ENCODE results near the gene CAMTA1. TPM values are rescaled to one million over a fixed set of nuclear protein-coding genes. Genes with fewer than 3 reads are reported as not detected.

CAMTA1 gene
- total and polyA plus RNA-seq, 9 of the 15 experiments (the other 6 are each of a cell fraction or from before 2014, with no cell fraction given): 43.9 to 161 (median 65.9) TPM

GRCh38 chr1:7356079-7356478, 570.8 kb downstream of the CAMTA1 start (continued):
- TF ChIP-seq, protein P1, sequence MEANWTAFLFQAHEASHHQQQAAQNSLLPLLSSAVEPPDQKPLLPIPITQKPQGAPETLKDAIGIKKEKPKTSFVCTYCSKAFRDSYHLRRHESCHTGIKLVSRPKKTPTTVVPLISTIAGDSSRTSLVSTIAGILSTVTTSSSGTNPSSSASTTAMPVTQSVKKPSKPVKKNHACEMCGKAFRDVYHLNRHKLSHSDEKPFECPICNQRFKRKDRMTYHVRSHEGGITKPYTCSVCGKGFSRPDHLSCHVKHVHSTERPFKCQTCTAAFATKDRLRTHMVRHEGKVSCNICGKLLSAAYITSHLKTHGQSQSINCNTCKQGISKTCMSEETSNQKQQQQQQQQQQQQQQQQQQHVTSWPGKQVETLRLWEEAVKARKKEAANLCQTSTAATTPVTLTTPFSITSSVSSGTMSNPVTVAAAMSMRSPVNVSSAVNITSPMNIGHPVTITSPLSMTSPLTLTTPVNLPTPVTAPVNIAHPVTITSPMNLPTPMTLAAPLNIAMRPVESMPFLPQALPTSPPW (CRISPR knock-in tag; IDR thresholded peaks at IDR 0.05): no peak
- TF ChIP-seq TARDBP (IDR thresholded peaks at IDR 0.05): no peak
- TF ChIP-seq, protein P2, sequence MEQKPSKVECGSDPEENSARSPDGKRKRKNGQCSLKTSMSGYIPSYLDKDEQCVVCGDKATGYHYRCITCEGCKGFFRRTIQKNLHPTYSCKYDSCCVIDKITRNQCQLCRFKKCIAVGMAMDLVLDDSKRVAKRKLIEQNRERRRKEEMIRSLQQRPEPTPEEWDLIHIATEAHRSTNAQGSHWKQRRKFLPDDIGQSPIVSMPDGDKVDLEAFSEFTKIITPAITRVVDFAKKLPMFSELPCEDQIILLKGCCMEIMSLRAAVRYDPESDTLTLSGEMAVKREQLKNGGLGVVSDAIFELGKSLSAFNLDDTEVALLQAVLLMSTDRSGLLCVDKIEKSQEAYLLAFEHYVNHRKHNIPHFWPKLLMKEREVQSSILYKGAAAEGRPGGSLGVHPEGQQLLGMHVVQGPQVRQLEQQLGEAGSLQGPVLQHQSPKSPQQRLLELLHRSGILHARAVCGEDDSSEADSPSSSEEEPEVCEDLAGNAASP (IDR thresholded peaks at IDR 0.05): no peak
- TF ChIP-seq, protein P3, sequence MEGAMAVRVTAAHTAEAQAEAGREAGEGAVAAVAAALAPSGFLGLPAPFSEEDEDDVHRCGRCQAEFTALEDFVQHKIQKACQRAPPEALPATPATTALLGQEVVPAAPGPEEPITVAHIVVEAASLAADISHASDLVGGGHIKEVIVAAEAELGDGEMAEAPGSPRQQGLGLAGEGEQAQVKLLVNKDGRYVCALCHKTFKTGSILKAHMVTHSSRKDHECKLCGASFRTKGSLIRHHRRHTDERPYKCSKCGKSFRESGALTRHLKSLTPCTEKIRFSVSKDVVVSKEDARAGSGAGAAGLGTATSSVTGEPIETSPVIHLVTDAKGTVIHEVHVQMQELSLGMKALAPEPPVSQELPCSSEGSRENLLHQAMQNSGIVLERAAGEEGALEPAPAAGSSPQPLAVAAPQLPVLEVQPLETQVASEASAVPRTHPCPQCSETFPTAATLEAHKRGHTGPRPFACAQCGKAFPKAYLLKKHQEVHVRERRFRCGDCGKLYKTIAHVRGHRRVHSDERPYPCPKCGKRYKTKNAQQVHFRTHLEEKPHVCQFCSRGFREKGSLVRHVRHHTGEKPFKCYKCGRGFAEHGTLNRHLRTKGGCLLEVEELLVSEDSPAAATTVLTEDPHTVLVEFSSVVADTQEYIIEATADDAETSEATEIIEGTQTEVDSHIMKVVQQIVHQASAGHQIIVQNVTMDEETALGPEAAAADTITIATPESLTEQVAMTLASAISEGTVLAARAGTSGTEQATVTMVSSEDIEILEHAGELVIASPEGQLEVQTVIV (CRISPR knock-in tag; IDR thresholded peaks at IDR 0.05; ENCODE audit: borderline replicate concordance): no peak

GRCh38 chr1:7358425-7358824, 573.2 kb downstream of the CAMTA1 start:
- Histone ChIP-seq H3K4me1 (replicated peaks in 1 of 2; ENCODE audit: control insufficient read depth in 2 of 2, insufficient read depth in 2 of 2, low read length in 2 of 2) (no peaks in the 10 kb centered on the region), H3K9me1 (ENCODE audit: control insufficient read depth, insufficient read depth, low read length) (no peaks in the 10 kb centered on the region), H3K27me3 (ENCODE audit: control insufficient read depth in 2 of 2, insufficient read depth in 2 of 2, low read length in 2 of 2) (peaks cover 0 to 2% of the 10 kb centered on the region in 2 experiments; a peak in 3 of 5 replicates), H3K36me3 (ENCODE audit: control insufficient read depth, insufficient read depth, low read length) (no peaks in the 10 kb centered on the region), H3K9me3 (replicated peaks; ENCODE audit: control insufficient read depth, insufficient read depth, low read depth, low read length) (no peaks in the 10 kb centered on the region), H3K4me3 (no peak overlapping the region), H4K20me1 (replicated peaks; ENCODE audit: control insufficient read depth, insufficient read depth, low read length) (no peaks in the 10 kb centered on the region; the same call in 1 of the 2 replicates), H2AFZ (ENCODE audit: low read depth, low read length) (no peak overlapping the region), H3K9ac (ENCODE audit: insufficient read depth in 1 of 2, low read depth in 2 of 2, low read length in 2 of 2) (no peak overlapping the region), H3K79me2 (ENCODE audit: control insufficient read depth, insufficient read depth, low read length) (no peaks in the 10 kb centered on the region), H3K4me2 (ENCODE audit: insufficient read depth, low read length) (no peak overlapping the region), H3K27ac (ENCODE audit: extremely low read depth, low read depth, low read length) (no peak overlapping the region)
- POLR2A ChIA-PET: no interaction called here
- FAIRE-seq: no peak
- BruUV-seq (replicated peaks): no TSS peak
- no peak for DNase-seq (ENCODE audit: extremely low read depth in 1 of 4, low spot score in 3 of 4)
- 1% methylated on average over 11 of the region's 11 CpGs for WGBS (ENCODE audit: insufficient coverage, low coverage, missing lambda C conversion rate)
- CTCF ChIA-PET (ENCODE audit: low intra/inter-chr PET ratio): no interaction called here
- in situ Hi-C loops (cut with MboI) (no loop called here), intact Hi-C loops (cut with micrococcal nuclease) (no loop called here)
- no peak for ATAC-seq
- TF ChIP-seq NCOA1 (IDR thresholded peaks at IDR 0.05; ENCODE audit: low read depth) (no peak), STAT5A (IDR thresholded peaks at IDR 0.05; ENCODE audit: borderline replicate concordance, low read length) (no peak), MTA2 (IDR thresholded peaks at IDR 0.05; ENCODE audit: low read depth) (no peak), GABPB1 (CRISPR knock-in tag; IDR thresholded peaks at IDR 0.05) (no peak), PTTG1 (tag; IDR thresholded peaks at IDR 0.05; ENCODE audit: low read depth) (no peak), ZNF436 (CRISPR knock-in tag; IDR thresholded peaks at IDR 0.05) (no peak)
- TF ChIP-seq, protein P4, sequence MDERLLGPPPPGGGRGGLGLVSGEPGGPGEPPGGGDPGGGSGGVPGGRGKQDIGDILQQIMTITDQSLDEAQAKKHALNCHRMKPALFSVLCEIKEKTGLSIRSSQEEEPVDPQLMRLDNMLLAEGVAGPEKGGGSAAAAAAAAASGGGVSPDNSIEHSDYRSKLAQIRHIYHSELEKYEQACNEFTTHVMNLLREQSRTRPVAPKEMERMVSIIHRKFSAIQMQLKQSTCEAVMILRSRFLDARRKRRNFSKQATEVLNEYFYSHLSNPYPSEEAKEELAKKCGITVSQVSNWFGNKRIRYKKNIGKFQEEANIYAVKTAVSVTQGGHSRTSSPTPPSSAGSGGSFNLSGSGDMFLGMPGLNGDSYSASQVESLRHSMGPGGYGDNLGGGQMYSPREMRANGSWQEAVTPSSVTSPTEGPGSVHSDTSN (CRISPR knock-in tag; IDR thresholded peaks at IDR 0.05; ENCODE audit: low read depth): no peak
- TF ChIP-seq, protein P4 (tag; conservative IDR thresholded peaks at IDR 0.05; ENCODE audit: low read depth): no peak
